AG04449 (cell line): ENCODE data around the gene POLE.

ENCODE experiments used
- CTCF ChIA-PET: fragments of 350-600 bp; formaldehyde crosslinking; extraction: SDS; loops from one replicate; lab custom pipeline; 2021; ENCODE audit warnings: antibody characterized with exemption; lab: Yijun Ruan, JAX
- POLR2A ChIA-PET: fragments of 400-600, 350-600 bp; formaldehyde crosslinking; extraction: SDS; loops from one replicate; lab custom pipeline; 2020; ENCODE audit warnings: antibody characterized with exemption, inconsistent platforms; lab: Yijun Ruan, JAX
- DNase-seq: peaks from one replicate; pipeline ENCODE4 v3.0.0-alpha.2; 2010; ENCODE audit warnings: low read depth, low spot score
- H3K4me3 ChIP-seq: 2 replicates; pipeline ENCODE4 v1.5.1; 2011; ENCODE audit warnings: low read depth, mild to moderate bottlenecking, control low read depth, low read length
- TF ChIP-seq, protein P1 (sequence below): IDR thresholded peaks from one replicate; pipeline ENCODE4 v1.5.1; 2011; ENCODE audit warnings: mild to moderate bottlenecking, moderate library complexity, low read length, control low read depth, inconsistent platforms; ENCODE audit not compliant: insufficient read depth; ENCODE audit errors: missing control alignments

The POLE gene

DNA sequence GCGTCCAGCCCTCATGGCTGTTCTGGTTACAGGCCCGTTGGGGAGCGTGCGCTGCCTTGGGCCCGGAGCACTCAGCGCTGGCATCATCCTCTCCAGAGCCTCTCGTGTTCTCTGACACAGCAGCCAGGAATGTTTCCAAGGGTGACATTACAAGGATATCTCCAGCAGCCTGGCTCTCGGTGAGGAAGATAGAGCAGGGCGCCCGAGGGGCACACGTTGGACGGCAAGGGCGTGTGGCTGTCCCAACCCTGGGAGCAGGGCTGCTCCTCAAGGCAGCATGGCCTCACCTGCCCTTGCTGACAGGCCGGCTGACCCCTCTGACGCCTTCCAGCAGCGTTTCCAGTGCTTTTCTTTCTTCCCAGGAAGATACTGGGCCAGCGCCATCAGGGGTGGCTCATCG, 91.1 kb downstream of the POLE start:
- TF ChIP-seq, protein P1, sequence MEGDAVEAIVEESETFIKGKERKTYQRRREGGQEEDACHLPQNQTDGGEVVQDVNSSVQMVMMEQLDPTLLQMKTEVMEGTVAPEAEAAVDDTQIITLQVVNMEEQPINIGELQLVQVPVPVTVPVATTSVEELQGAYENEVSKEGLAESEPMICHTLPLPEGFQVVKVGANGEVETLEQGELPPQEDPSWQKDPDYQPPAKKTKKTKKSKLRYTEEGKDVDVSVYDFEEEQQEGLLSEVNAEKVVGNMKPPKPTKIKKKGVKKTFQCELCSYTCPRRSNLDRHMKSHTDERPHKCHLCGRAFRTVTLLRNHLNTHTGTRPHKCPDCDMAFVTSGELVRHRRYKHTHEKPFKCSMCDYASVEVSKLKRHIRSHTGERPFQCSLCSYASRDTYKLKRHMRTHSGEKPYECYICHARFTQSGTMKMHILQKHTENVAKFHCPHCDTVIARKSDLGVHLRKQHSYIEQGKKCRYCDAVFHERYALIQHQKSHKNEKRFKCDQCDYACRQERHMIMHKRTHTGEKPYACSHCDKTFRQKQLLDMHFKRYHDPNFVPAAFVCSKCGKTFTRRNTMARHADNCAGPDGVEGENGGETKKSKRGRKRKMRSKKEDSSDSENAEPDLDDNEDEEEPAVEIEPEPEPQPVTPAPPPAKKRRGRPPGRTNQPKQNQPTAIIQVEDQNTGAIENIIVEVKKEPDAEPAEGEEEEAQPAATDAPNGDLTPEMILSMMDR = no peak
- H3K4me3 ChIP-seq = no peak overlapping the region
- ChIA-PET POLR2A (no interaction called here), CTCF (interaction anchor here (1.1 to 2.0 kb wide), 5 partner anchors 14 to 181 kb away, joined by 3 to 8 read pairs (median 6); no protein-coding TSS in a partner anchor)
- no peak for DNase-seq

DNA sequence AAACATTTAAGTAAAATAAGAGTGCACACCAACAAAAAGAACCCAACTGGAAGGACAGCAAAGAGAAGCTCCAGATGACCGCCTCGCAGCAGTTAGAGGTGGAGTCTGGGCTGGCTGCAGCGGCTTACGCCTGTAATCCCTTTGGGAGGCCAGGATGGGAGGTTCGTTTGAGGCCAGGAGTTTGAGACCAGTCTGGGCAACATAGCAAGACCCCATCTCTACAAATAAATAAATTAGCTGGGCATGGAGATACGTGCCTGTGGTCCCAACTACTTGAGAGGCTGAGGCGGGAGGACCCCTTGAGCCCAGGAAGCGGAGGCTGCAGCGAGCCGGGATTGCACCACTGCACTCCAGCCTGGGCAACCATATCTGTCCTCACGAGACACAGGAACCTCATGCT, 92.0 kb downstream of the POLE start:
- CTCF ChIA-PET = interaction anchor here (1.1 to 2.0 kb wide), 5 partner anchors 14 to 180 kb away, joined by 3 to 8 read pairs (median 6); no protein-coding TSS in a partner anchor
- POLR2A ChIA-PET = no interaction called here

DNA sequence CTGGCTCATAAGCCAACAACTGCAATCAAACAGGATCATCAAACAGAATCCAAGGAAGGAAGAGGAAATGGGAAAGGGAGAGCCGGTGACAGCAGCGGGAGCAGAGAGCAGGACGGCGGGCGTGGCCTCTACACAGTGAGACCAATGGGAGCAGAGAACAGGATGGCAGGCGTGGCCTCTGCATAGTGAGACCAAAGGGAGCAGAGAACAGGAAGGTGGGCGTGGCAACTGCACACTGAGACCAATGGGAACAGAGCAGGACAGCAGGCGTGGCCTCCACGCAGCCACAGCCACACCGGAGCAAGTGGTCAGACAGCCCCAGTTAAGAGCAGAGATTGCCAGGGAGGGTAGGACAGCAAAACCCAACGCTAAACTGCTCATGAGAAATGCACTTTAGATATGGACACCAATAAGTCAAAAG, 93.2 kb downstream of the POLE start:
- ChIA-PET POLR2A (no interaction called here), CTCF (interaction anchor here (1.0 kb wide), 1 partner anchor 21 kb away, joined by 3 read pairs; no protein-coding TSS in a partner anchor)
- TF ChIP-seq, protein P1 = no peak
- no peak overlapping the region for H3K4me3 ChIP-seq
- peak; percentile 70 for DNase-seq

More for the DNA sequence above, 92.0 kb downstream of the POLE start:
- TF ChIP-seq, protein P1 = no peak
- no peak overlapping the region for H3K4me3 ChIP-seq
- DNase-seq = no peak

DNA sequence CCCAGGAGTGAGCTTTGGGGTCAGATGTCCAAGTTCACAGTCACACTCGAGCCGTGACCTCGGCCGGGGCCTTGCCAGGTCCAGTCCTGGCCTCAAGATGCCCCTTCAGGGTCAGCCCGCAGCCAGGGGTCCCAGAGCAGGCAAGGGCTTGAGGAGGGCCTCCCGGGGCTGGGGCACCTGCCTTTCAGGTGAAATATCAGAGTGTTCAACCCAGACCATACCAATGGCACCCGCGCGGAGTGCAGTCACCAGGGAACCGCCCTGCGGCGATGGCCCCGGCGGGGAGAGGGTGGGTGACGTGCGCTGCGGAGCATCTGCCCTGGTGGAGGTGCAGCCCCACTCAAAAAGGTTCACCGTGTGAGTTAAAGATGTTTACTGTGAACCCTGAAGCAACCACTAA, 93.6 kb downstream of the POLE start:
- POLR2A ChIA-PET = no interaction called here
- TF ChIP-seq, protein P1 = no peak
- no peak for DNase-seq
- H3K4me3 ChIP-seq = no peak overlapping the region
- CTCF ChIA-PET = interaction anchor here (1.5 to 1.7 kb wide), 3 partner anchors 21 to 180 kb away, joined by 4 to 6 read pairs (median 5); no protein-coding TSS in a partner anchor

DNA sequence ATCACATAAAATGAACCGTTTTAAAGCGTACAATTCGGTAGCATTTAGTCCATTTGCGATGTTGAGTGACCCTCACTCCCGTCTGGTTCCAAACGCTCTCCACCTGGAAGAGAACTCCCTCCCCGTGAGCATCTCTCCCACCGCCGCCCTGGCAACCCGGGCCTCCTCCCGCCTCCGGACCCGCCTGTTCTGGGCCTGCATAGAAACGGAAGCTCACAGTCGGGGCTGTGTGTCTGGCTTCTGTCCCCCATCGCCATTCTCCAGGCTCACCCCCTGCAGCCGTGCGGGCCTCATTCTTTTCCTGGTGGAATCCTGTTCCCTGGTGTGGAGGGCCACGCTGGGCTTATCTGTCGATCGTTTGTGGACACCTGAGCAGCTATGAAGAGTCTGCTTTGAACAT, 94.1 kb downstream of the POLE start:
- TF ChIP-seq, protein P1 = no peak
- ChIA-PET CTCF (interaction anchor here (1.5 to 1.7 kb wide), 3 partner anchors 22 to 179 kb away, joined by 4 to 6 read pairs (median 5); no protein-coding TSS in a partner anchor), POLR2A (no interaction called here)
- no peak overlapping the region for H3K4me3 ChIP-seq
- no peak for DNase-seq

DNA sequence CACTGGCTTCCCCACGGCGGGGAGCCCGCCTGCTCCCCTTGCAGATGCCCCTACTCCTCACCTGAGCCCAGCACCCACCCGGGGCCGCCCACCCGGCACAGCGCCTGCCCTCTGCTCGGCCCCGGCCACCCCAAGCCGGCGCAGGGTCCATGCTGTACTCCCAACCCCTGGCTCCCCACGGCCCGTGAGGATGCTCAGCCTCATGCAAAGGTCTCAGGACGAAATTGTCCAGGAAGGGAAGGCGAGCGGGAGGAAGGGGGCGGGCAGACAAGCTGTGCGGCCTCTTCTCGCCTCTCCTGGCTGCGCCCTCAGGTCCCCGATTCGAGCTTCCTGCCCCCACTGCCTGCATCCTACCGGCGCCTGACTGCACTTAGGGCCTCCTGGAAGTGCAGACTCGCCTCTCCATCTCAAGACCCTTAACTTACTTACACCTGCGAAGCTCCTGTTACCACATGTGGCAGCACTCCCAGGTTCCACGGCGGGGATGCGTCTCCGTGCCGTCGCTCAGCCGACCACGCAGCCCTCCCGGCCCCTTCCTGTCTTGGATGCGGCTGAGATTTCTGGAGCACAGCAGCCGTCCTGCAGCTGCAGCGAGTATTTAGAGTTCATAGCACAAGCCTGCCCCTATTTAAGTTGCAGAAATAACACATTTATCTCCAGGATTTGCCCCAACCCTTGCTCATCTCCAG, 94.7 kb downstream of the POLE start:
- no peak overlapping the region for H3K4me3 ChIP-seq
- CTCF ChIA-PET = interaction anchor here (1.5 to 1.7 kb wide), 3 partner anchors 22 to 179 kb away, joined by 4 to 6 read pairs (median 5); no protein-coding TSS in a partner anchor
- DNase-seq = no peak
- POLR2A ChIA-PET = no interaction called here
- TF ChIP-seq, protein P1 = no peak
